ENCODE data around the gene MAPK12. TPM values are rescaled to one million over a fixed set of nuclear protein-coding genes. Genes with fewer than 3 reads are reported as not detected.

Gene MAPK12
- total RNA-seq, 1 experiment from 2014 or later: 86.7 TPM

DNA sequence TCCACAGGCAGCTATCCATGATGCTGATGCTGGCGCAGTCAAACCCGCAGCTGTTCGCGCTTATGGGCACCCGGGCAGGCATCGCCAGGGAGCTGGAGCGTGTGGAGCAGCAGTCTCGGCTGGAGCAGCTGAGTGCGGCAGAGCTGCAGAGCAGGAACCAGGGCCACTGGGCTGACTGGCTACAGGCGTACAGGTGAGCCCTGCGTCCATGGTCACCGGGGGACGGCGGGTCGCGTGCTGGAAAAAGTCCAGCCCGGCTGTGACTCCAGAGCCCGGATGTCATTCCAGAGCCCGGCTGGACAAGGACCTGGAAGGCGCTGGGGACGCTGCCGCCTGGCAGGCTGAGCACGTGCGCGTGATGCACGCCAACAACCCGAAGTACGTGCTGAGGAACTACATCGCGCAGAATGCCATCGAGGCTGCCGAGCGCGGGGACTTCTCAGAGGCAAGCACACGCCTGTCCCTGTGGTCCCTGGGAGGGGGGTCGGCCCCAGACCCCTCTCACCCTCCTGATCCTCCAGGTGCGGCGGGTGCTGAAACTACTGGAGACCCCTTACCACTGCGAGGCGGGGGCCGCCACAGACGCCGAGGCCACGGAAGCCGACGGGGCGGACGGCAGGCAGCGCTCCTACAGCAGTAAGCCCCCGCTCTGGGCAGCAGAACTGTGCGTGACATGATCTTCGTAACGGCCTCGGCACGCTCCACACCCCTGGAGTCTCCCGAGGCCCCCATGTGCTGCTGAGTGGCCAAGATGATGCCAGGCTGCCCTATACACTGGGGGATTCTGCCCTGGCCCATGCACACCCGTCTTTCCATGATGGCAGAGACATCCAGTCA lies 44.6 kb downstream of the MAPK12 start:
- DNase-seq (ENCODE audit: low read depth, low spot score) (no peak), ATAC-seq (no peak)
- Histone ChIP-seq H3K9ac (ENCODE audit: low read length) (no peak overlapping the region), H3K4me1 (ENCODE audit: control insufficient read depth in 1 of 2, insufficient read depth in 2 of 2, low read length in 2 of 2) (peaks cover 0 to 8% of the 10 kb centered on the region in 2 experiments; a peak in 3 of 4 replicates), H3K27me3 (ENCODE audit: insufficient read depth, low read length) (no peaks in the 10 kb centered on the region), H3K9me2 (ENCODE audit: insufficient read depth) (no peaks in the 10 kb centered on the region), H4K20me1 (ENCODE audit: insufficient read depth) (no peaks in the 10 kb centered on the region), H3K79me2 (ENCODE audit: insufficient read depth, low read length) (peaks cover 16% of the 10 kb centered on the region; the same call in 1 of the 2 replicates), H2AFZ (ENCODE audit: low read depth, low read length, poor library complexity, severe bottlenecking) (no peak overlapping the region), H3K4me2 (ENCODE audit: low read length) (no peak overlapping the region), H3K36me3 (ENCODE audit: control insufficient read depth in 1 of 2, insufficient read depth in 2 of 2, low read length in 2 of 2) (peaks cover 26 to 57% of the 10 kb centered on the region in 2 experiments), H3K9me3 (ENCODE audit: control insufficient read depth in 1 of 2, insufficient read depth in 1 of 2, low read depth in 1 of 2, low read length in 2 of 2) (no peaks in the 10 kb centered on the region), H3K27ac (ENCODE audit: low read depth, low read length) (no peak overlapping the region), H3K4me3 (replicated peaks in 1 of 2; ENCODE audit: low read depth in 1 of 2, low read length in 2 of 2) (no peak overlapping the region)
- BruUV-seq (replicated peaks): no TSS peak
- CTCF ChIA-PET: no interaction called here
- intact Hi-C loops (cut with micrococcal nuclease): no loop called here
- RAD21 ChIA-PET (ENCODE audit: low non-redundant PET in 1 of 2, low total read pairs in 2 of 2, uncharacterized antibody in 2 of 2, unreplicated experiment in 2 of 2): no interaction called here
- POLR2A ChIA-PET: no interaction called here
- TF ChIP-seq FOSL1 (IDR thresholded peaks at IDR 0.05; ENCODE audit: low read depth) (no peak), ZNF274 (IDR thresholded peaks at IDR 0.05; ENCODE audit: low read depth, low read length) (no peak), CEBPB (IDR thresholded peaks at IDR 0.05; ENCODE audit: low read depth) (no peak), SIN3A (IDR thresholded peaks at IDR 0.05; ENCODE audit: low read depth) (no peak), EZH2phosphoT487 (IDR thresholded peaks at IDR 0.05; ENCODE audit: borderline replicate concordance) (no peak), CBX3 (IDR thresholded peaks at IDR 0.05; ENCODE audit: low read depth) (no peak), EZH2 (IDR thresholded peaks at IDR 0.05) (no peak), SRF (IDR thresholded peaks at IDR 0.05; ENCODE audit: low read depth) (no peak), ELF1 (IDR thresholded peaks at IDR 0.05; ENCODE audit: borderline replicate concordance, low read depth) (no peak), SP1 (IDR thresholded peaks at IDR 0.05; ENCODE audit: low read depth) (no peak), POLR2AphosphoS5 (IDR thresholded peaks at IDR 0.05; ENCODE audit: low read depth, low read length) (no peak)
- TF ChIP-seq, protein P1, sequence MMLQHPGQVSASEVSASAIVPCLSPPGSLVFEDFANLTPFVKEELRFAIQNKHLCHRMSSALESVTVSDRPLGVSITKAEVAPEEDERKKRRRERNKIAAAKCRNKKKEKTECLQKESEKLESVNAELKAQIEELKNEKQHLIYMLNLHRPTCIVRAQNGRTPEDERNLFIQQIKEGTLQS (IDR thresholded peaks at IDR 0.05): no peak
- TF ChIP-seq, protein P2, sequence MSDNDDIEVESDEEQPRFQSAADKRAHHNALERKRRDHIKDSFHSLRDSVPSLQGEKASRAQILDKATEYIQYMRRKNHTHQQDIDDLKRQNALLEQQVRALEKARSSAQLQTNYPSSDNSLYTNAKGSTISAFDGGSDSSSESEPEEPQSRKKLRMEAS (IDR thresholded peaks at IDR 0.05): no peak
- TF ChIP-seq, protein P3, sequence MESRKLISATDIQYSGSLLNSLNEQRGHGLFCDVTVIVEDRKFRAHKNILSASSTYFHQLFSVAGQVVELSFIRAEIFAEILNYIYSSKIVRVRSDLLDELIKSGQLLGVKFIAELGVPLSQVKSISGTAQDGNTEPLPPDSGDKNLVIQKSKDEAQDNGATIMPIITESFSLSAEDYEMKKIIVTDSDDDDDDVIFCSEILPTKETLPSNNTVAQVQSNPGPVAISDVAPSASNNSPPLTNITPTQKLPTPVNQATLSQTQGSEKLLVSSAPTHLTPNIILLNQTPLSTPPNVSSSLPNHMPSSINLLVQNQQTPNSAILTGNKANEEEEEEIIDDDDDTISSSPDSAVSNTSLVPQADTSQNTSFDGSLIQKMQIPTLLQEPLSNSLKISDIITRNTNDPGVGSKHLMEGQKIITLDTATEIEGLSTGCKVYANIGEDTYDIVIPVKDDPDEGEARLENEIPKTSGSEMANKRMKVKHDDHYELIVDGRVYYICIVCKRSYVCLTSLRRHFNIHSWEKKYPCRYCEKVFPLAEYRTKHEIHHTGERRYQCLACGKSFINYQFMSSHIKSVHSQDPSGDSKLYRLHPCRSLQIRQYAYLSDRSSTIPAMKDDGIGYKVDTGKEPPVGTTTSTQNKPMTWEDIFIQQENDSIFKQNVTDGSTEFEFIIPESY (IDR thresholded peaks at IDR 0.05; ENCODE audit: extremely low read depth, insufficient replicate concordance, low read length): no peak
